Measurements from ENCODE around the gene MLST8. TPM values are rescaled to one million over a fixed set of nuclear protein-coding genes. Genes with fewer than 3 reads are reported as not detected.
A peak's percentile ranks its signal among the peaks of the same experiment; 100 is the strongest.

Gene MLST8
- total RNA-seq, 1 donor, result 30.8 TPM

DNA sequence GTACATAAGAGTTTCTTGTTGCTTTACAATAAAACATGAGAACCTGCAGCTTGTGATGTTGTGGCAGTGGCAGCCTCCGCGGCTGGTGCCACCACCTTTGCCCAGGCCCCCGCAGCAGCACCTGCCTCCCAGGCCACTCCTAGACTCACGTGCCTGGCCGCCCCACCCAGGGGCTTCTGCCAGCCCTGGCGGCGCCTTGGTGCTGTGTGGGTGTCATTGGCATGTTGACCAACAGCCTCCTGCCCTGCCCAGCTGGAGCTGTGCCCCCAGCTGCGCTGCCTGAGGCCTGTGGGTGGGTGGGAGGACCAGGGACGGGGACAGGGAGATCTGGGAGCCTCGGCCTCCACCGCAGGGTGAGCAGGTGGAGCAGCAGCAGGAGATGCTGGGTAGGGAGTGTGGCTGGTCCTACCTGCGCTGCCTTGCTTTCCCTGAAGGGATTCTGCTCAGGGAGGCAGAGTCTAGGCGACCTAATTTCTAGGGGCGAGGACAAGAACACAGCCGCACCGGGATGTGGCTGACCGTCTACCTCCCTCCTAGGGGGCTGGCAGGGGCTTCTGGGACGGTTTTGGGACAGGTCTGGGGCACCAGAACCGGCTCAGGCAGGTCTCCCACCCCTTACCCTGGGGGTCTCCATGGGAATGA lies 30.6 kb downstream of the MLST8 start:
- TF ChIP-seq, protein P1, sequence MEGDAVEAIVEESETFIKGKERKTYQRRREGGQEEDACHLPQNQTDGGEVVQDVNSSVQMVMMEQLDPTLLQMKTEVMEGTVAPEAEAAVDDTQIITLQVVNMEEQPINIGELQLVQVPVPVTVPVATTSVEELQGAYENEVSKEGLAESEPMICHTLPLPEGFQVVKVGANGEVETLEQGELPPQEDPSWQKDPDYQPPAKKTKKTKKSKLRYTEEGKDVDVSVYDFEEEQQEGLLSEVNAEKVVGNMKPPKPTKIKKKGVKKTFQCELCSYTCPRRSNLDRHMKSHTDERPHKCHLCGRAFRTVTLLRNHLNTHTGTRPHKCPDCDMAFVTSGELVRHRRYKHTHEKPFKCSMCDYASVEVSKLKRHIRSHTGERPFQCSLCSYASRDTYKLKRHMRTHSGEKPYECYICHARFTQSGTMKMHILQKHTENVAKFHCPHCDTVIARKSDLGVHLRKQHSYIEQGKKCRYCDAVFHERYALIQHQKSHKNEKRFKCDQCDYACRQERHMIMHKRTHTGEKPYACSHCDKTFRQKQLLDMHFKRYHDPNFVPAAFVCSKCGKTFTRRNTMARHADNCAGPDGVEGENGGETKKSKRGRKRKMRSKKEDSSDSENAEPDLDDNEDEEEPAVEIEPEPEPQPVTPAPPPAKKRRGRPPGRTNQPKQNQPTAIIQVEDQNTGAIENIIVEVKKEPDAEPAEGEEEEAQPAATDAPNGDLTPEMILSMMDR (IDR thresholded peaks at IDR 0.05; ENCODE audit: extremely low read depth, low read depth, low read length), result no peak
- Histone ChIP-seq H3K4me3 (ENCODE audit: insufficient read depth, low read length) (no peak overlapping the region), H3K4me1 (ENCODE audit: insufficient read depth, low read length) (peaks cover 6% of the 10 kb centered on the region), H3K36me3 (ENCODE audit: insufficient read depth, low read length) (peaks cover 23% of the 10 kb centered on the region), H3K27ac (ENCODE audit: low read depth, low read length) (no peak overlapping the region), H3K27me3 (ENCODE audit: insufficient read depth, low read length) (peaks cover 13% of the 10 kb centered on the region), H3K79me2 (ENCODE audit: insufficient read depth, low read length) (no peaks in the 10 kb centered on the region), H2AFZ (ENCODE audit: low read length) (no peak overlapping the region), H3K9me3 (ENCODE audit: low read depth, low read length) (no peaks in the 10 kb centered on the region), H3K4me2 (ENCODE audit: insufficient read depth, low read length) (no peak overlapping the region), H4K20me1 (ENCODE audit: insufficient read depth, low read length) (peaks cover 22% of the 10 kb centered on the region)
- DNase-seq (ENCODE audit: insufficient read length, low spot score, missing footprints), result no peak

DNA sequence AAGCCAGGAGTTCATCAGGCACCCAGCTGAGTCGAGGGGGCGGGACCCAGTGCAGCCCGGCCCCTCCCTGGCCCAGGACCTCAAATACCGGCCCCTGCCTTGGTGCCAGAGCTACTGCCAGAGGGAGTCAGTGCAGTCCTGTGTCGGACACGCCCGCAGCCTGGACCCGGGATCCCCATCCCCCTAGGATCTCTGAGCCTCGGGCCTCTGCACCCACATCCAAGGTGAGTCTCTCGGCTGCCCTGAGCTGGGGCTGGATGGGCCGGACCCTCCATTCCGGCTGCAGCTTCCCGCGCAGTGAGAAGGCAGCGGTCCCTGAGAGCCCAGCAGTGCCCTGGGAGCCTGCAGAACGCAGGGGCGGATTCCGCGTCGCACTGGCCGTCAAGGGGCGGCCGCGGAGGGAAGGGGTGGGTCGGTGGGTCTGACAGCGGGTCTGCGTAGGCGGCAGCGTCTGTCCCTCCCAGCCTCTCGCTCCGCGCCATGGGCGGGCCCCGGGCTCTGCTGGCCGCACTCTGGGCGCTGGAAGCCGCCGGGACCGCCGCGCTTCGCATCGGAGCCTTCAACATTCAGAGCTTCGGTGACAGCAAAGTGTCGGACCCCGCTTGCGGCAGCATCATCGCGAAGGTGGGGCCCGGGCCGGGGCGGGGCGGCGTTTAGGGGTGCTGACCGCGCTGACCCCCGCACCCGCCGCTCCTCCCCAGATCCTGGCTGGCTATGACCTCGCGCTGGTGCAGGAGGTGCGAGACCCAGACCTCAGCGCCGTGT lies 31.3 kb downstream of the MLST8 start, which contains the start of gene DNASE1L2:
Gene DNASE1L2 (plus strand): TSS at position 108 of the 765 bp plus-strand sequence. CDS start 373 bp downstream, at position 481.
- peaks cover 26% of the 10 kb centered on the region for H3K36me3 ChIP-seq (ENCODE audit: insufficient read depth, low read length)
- peak within 1 kb of the TSS; percentile 56 for H3K4me3 ChIP-seq (ENCODE audit: insufficient read depth, low read length)
- H3K4me2 ChIP-seq (ENCODE audit: insufficient read depth, low read length), result peak within 1 kb of the TSS; percentile 62

DNA sequence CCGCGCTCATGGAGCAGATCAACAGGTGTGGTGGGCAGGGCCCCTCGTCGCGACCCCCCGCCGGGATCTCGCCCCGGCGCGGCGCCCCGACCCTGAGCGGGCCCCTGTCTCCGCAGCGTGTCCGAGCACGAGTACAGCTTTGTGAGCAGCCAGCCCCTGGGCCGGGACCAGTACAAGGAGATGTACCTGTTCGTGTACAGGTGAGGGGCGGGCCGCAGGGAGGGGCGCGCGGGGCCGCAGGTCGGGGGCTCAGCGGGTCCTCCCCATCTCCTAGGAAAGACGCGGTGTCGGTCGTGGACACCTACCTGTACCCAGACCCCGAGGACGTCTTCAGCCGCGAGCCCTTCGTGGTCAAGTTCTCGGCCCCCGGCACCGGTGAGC lies 31.8 kb downstream of the MLST8 start:
- Histone ChIP-seq H3K36me3 (ENCODE audit: insufficient read depth, low read length) (peaks cover 22% of the 10 kb centered on the region), H3K4me1 (ENCODE audit: insufficient read depth, low read length) (peaks cover 6% of the 10 kb centered on the region), H3K4me3 (ENCODE audit: insufficient read depth, low read length) (peak overlapping the region; percentile 56), H3K9me3 (ENCODE audit: low read depth, low read length) (no peaks in the 10 kb centered on the region), H3K79me2 (ENCODE audit: insufficient read depth, low read length) (no peaks in the 10 kb centered on the region), H4K20me1 (ENCODE audit: insufficient read depth, low read length) (peaks cover 16% of the 10 kb centered on the region), H3K27me3 (ENCODE audit: insufficient read depth, low read length) (peaks cover 13% of the 10 kb centered on the region), H3K4me2 (ENCODE audit: insufficient read depth, low read length) (peak overlapping the region; percentile 62), H2AFZ (ENCODE audit: low read length) (no peak overlapping the region), H3K27ac (ENCODE audit: low read depth, low read length) (no peak overlapping the region)
- TF ChIP-seq, protein P1 (IDR thresholded peaks at IDR 0.05; ENCODE audit: extremely low read depth, low read depth, low read length), result no peak
- DNase-seq (ENCODE audit: insufficient read length, low spot score, missing footprints), result peak; percentile 83

More for the DNA sequence above, 31.3 kb downstream of the MLST8 start, which contains the start of gene DNASE1L2:
- peak; percentile 95 for DNase-seq (ENCODE audit: insufficient read length, low spot score, missing footprints)
- Histone ChIP-seq H4K20me1 (ENCODE audit: insufficient read depth, low read length) (peaks cover 17% of the 10 kb centered on the region), H3K4me1 (ENCODE audit: insufficient read depth, low read length) (peaks cover 6% of the 10 kb centered on the region), H3K79me2 (ENCODE audit: insufficient read depth, low read length) (no peaks in the 10 kb centered on the region), H3K27me3 (ENCODE audit: insufficient read depth, low read length) (peaks cover 13% of the 10 kb centered on the region), H2AFZ (ENCODE audit: low read length) (no peak within 1 kb of the TSS), H3K9me3 (ENCODE audit: low read depth, low read length) (no peaks in the 10 kb centered on the region), H3K27ac (ENCODE audit: low read depth, low read length) (no peak within 1 kb of the TSS)
- TF ChIP-seq, protein P1 (IDR thresholded peaks at IDR 0.05; ENCODE audit: extremely low read depth, low read depth, low read length), result no peak

All from osteoblast (primary cell).